Measurements from ENCODE around the gene GPR135. TPM values are rescaled to one million over a fixed set of nuclear protein-coding genes. Genes with fewer than 3 reads are reported as not detected.
A peak's percentile ranks its signal among the peaks of the same experiment; 100 is the strongest.

Gene GPR135
- total RNA-seq: 0.22 and 0.40 TPM in 2 replicates

- DNase-seq (ENCODE audit: low read depth in 2 of 2): peak in 1 of 2 donors; percentile 80
Observed at GRCh38 chr14:59465316-59466135, at the start of gene GPR135. Gene GPR135, minus strand, starts transcription at chr14:59465380. Its CDS starts 154 bp downstream, at chr14:59465226.

- peak in 1 of 2 donors; percentile 15 for DNase-seq (ENCODE audit: low read depth in 2 of 2)
Observed at GRCh38 chr14:59511916-59512575, 46.9 kb upstream of the GPR135 start.

- DNase-seq (ENCODE audit: low read depth in 2 of 2): no peak
Observed at GRCh38 chr14:59510966-59511365, 45.8 kb upstream of the GPR135 start.

- no peak for DNase-seq (ENCODE audit: low read depth in 2 of 2)
Observed at GRCh38 chr14:59510001-59510400, 44.8 kb upstream of the GPR135 start.

- no peak for DNase-seq (ENCODE audit: low read depth in 2 of 2)
Observed at GRCh38 chr14:59509101-59509500, 43.9 kb upstream of the GPR135 start.

GRCh38 chr14:59507752-59508103, 42.5 kb upstream of the GPR135 start:
- no peak for DNase-seq (ENCODE audit: low read depth in 2 of 2)

- peak; percentile 51 to 53 for DNase-seq (ENCODE audit: low read depth in 2 of 2)
Observed at GRCh38 chr14:59507063-59507751, 42.0 kb upstream of the GPR135 start.

GRCh38 chr14:59503256-59503655, 38.1 kb upstream of the GPR135 start:
- DNase-seq (ENCODE audit: low read depth in 2 of 2): no peak

- no peak for DNase-seq (ENCODE audit: low read depth in 2 of 2)
Observed at GRCh38 chr14:59500732-59501131, 35.6 kb upstream of the GPR135 start.

GRCh38 chr14:59492384-59492783, 27.2 kb upstream of the GPR135 start:
- no peak for DNase-seq (ENCODE audit: low read depth in 2 of 2)

- DNase-seq (ENCODE audit: low read depth in 2 of 2): peak in 1 of 2 donors; percentile 19
Observed at GRCh38 chr14:59490756-59491155, 25.6 kb upstream of the GPR135 start.

- DNase-seq (ENCODE audit: low read depth in 2 of 2): peak in 1 of 2 donors; percentile 33
Observed at GRCh38 chr14:59484639-59485175, 19.5 kb upstream of the GPR135 start.

- DNase-seq (ENCODE audit: low read depth in 2 of 2): peak; percentile 96 to 97
Observed at GRCh38 chr14:59483819-59484638, 18.8 kb upstream of the GPR135 start, which contains the start of the genes JKAMP and L3HYPDH. Gene JKAMP, plus strand, starts transcription at chr14:59484517. Its CDS starts 73 bp downstream, at chr14:59484590. Gene L3HYPDH, minus strand, starts transcription at chr14:59484408. Its CDS starts 92 bp downstream, at chr14:59484316.

GRCh38 chr14:59483363-59483762, 18.2 kb upstream of the GPR135 start:
- DNase-seq (ENCODE audit: low read depth in 2 of 2): peak in 1 of 2 donors; percentile 55

GRCh38 chr14:59482541-59483331, 17.6 kb upstream of the GPR135 start:
- peak; percentile 42 to 78 for DNase-seq (ENCODE audit: low read depth in 2 of 2)

- DNase-seq (ENCODE audit: low read depth in 2 of 2): peak in 1 of 2 donors; percentile 47
Observed at GRCh38 chr14:59481871-59482540, 16.8 kb upstream of the GPR135 start.

- no peak for DNase-seq (ENCODE audit: low read depth in 2 of 2)
Observed at GRCh38 chr14:59481407-59481806, 16.2 kb upstream of the GPR135 start.

GRCh38 chr14:59480166-59480565, 15.0 kb upstream of the GPR135 start:
- no peak for DNase-seq (ENCODE audit: low read depth in 2 of 2)

- no peak for DNase-seq (ENCODE audit: low read depth in 2 of 2)
Observed at GRCh38 chr14:59478540-59478939, 13.4 kb upstream of the GPR135 start.
